Smooth muscle cell (in vitro differentiated cells): ENCODE results near the gene OR52K2. TPM values are rescaled to one million over a fixed set of nuclear protein-coding genes. Genes with fewer than 3 reads are reported as not detected.
"Not testable (repeated sequence)": the region's sequence is repeated elsewhere in the genome, so short reads cannot be mapped to it uniquely, and the experiment has no call there.

ENCODE experiments used
- DNase-seq: peaks from one replicate; lab custom pipeline; 2025; ENCODE audit not compliant: unreplicated experiment; lab: John Stamatoyannopoulos, UW
- H2AFZ ChIP-seq: fragments of 200-600 bp; sonication (generic); 2 replicates; pipeline ENCODE4 v1.6.0; 2016; ENCODE audit warnings: antibody characterized with exemption, low read depth, mild to moderate bottlenecking
- H3F3A ChIP-seq: fragments of 200-600 bp; sonication (generic); 2 replicates; pipeline ENCODE4 v1.6.0; 2017; ENCODE audit warnings: antibody characterized with exemption, low read depth
- H3K27ac ChIP-seq: fragments of 200-600 bp; sonication (generic); 2 replicates; pipeline ENCODE4 v1.5.1; 2016; ENCODE audit warnings: low read depth, mild to moderate bottlenecking
- H3K27me3 ChIP-seq: fragments of 200-600 bp; sonication (generic); 2 replicates; pipeline ENCODE4 v1.6.1; 2016; ENCODE audit warnings: low read depth, mild to moderate bottlenecking
- H3K36me3 ChIP-seq: fragments of 200-600 bp; sonication (generic); 2 replicates; pipeline ENCODE4 v1.5.1; 2016; ENCODE audit warnings: low read depth
- H3K4me1 ChIP-seq: fragments of 200-600 bp; sonication (generic); 2 replicates; pipeline ENCODE4 v1.5.1; 2016; ENCODE audit warnings: low read depth
- H3K4me2 ChIP-seq: fragments of 200-600 bp; sonication (generic); 2 replicates; pipeline ENCODE4 v1.6.0; 2016; ENCODE audit warnings: mild to moderate bottlenecking
- H3K4me3 ChIP-seq: fragments of 200-600 bp; sonication (generic); 2 replicates; pipeline ENCODE4 v1.5.1; 2016; ENCODE audit warnings: mild to moderate bottlenecking
- H3K79me2 ChIP-seq: fragments of 200-600 bp; sonication (generic); 2 replicates; pipeline ENCODE4 v1.6.0; 2016; ENCODE audit warnings: low read depth, mild to moderate bottlenecking
- H3K9ac ChIP-seq: fragments of 200-600 bp; sonication (generic); 2 replicates; pipeline ENCODE4 v1.6.0; 2016; ENCODE audit warnings: low read depth
- H3K9me3 ChIP-seq: fragments of 200-600 bp; sonication (generic); replicated peaks from 2 replicates; pipeline ENCODE4 v1.5.1; 2016; ENCODE audit warnings: low read depth
- H4K20me1 ChIP-seq: fragments of 200-600 bp; sonication (generic); 2 replicates; pipeline ENCODE4 v1.6.0; 2016; ENCODE audit warnings: low read depth
- WGBS: methylation state at CpG from one replicate; pipeline ENCODE4 v1.1.7; 2016; ENCODE audit warnings: low lambda C conversion rate; 5-methylcytosine and 5-hydroxymethylcytosine counted together
- polyA plus RNA-seq: library from polyadenylated mRNA; unstranded; fragments of >200 nt; fragmentation: Nextera tagmentation; extraction: Ambion mirVana; gene quantifications from 2 replicates; pipeline ENCODE4 v1.2.1, GENCODE V29; 2016
- total RNA-seq: library from RNA; depleted of rRNA; stranded (reverse); fragments of >200 nt; gene quantifications from 2 replicates; pipeline ENCODE4 v1.2.3, GENCODE V29; 2014
- TF ChIP-seq, protein P1 (sequence below): fragments of 200-600 bp; sonication (generic); IDR thresholded peaks from 2 replicates; pipeline ENCODE4 v1.5.1; 2017; ENCODE audit warnings: borderline replicate concordance, mild to moderate bottlenecking, antibody characterized with exemption; ENCODE audit not compliant: insufficient read depth, poor library complexity, severe bottlenecking

Gene OR52K2
- total RNA-seq (not detected in 2 replicates), polyA plus RNA-seq (not detected in 2 replicates)

DNA sequence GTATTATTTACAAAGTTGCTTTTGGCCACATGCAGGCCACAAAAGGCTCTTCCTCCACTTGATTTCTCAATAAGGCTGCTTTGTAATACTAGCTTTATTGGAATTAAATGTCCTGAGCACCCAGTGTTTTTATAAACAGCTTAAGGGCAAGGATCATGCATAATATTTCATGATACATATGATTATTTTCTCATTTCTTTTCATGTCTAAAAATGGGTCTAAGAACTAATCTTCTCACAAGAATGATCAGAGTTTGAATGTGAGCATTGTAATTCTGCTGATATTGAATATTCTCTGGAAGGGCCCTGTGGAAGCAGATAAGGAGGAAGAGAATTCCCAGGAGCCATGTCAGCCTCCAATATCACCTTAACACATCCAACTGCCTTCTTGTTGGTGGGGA, at the start of gene OR52K2:
Gene OR52K2, plus strand, starts transcription at position 301 of the 400 bp plus-strand sequence. Its CDS starts 45 bp downstream, at position 346.
- H4K20me1 ChIP-seq, result no peaks in the 10 kb centered on the region
- no peak within 1 kb of the TSS for H3K4me3 ChIP-seq
- H3K9me3 ChIP-seq, result no peaks in the 10 kb centered on the region
- no peaks in the 10 kb centered on the region for H3K36me3 ChIP-seq
- H3K4me1 ChIP-seq, result no peaks in the 10 kb centered on the region
- H3K9ac ChIP-seq, result no peak within 1 kb of the TSS
- TF ChIP-seq, protein P1, sequence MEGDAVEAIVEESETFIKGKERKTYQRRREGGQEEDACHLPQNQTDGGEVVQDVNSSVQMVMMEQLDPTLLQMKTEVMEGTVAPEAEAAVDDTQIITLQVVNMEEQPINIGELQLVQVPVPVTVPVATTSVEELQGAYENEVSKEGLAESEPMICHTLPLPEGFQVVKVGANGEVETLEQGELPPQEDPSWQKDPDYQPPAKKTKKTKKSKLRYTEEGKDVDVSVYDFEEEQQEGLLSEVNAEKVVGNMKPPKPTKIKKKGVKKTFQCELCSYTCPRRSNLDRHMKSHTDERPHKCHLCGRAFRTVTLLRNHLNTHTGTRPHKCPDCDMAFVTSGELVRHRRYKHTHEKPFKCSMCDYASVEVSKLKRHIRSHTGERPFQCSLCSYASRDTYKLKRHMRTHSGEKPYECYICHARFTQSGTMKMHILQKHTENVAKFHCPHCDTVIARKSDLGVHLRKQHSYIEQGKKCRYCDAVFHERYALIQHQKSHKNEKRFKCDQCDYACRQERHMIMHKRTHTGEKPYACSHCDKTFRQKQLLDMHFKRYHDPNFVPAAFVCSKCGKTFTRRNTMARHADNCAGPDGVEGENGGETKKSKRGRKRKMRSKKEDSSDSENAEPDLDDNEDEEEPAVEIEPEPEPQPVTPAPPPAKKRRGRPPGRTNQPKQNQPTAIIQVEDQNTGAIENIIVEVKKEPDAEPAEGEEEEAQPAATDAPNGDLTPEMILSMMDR, result no peak
- H3K4me2 ChIP-seq, result no peak within 1 kb of the TSS
- no peak for DNase-seq
- no peaks in the 10 kb centered on the region for H3F3A ChIP-seq
- no peak within 1 kb of the TSS for H2AFZ ChIP-seq
- no peak within 1 kb of the TSS for H3K27ac ChIP-seq
- no peaks in the 10 kb centered on the region for H3K27me3 ChIP-seq
- no peaks in the 10 kb centered on the region for H3K79me2 ChIP-seq

DNA sequence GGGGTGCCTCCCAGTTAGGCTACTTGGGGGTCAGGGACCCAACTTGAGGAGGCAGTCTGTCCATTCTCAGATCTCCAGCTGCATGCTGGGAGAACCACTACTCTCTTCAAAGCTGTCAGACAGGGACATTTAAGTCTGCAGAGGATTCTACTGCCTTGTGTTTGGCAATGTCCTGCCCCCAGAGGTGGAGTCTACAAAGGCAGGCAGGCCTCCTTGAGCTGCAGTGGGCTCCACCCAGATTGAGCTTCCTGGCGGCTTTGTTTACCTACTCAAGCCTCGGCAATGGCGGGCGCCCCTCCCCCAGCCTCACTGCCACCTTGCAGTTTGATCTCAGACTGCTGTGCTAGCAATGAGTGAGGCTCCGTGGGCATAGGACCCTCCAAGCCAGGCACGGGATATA, 42.9 kb upstream of the OR52K2 start:
- H3K36me3 ChIP-seq, H2AFZ ChIP-seq, H3K4me1 ChIP-seq, H4K20me1 ChIP-seq, H3K27me3 ChIP-seq, H3K9ac ChIP-seq, H3K27ac ChIP-seq, H3K79me2 ChIP-seq, DNase-seq, H3K4me3 ChIP-seq, H3K9me3 ChIP-seq, H3F3A ChIP-seq, H3K4me2 ChIP-seq: not testable (repeated sequence)
- WGBS, result 87% methylated on average over 6 of the region's 6 CpGs

DNA sequence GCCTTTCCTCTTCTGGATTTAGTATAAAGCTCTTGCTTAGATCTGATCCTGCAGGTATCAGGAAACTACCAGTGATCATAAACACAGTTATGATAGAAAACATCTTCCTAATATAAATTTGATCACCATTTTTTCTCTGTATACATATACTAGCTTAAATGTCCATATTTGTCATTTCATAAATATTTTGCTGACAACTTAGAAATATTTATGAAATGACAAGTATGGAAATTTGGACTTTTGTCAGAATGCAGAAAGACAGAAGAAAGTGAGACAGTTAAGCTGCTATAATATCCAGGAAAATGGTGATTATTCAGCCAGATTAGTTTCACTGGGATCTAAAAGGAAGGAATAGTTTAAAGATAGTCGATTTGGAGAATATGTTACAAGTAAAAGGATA, 32.8 kb upstream of the OR52K2 start:
- Histone ChIP-seq H3K27me3 (no peaks in the 10 kb centered on the region), H3K9me3 (no peaks in the 10 kb centered on the region), H3K4me2 (no peak overlapping the region), H4K20me1 (no peaks in the 10 kb centered on the region), H3K4me1 (no peaks in the 10 kb centered on the region), H2AFZ (no peak overlapping the region), H3K79me2 (no peaks in the 10 kb centered on the region), H3F3A (no peaks in the 10 kb centered on the region), H3K9ac (no peak overlapping the region), H3K27ac (no peak overlapping the region), H3K4me3 (no peak overlapping the region), H3K36me3 (no peaks in the 10 kb centered on the region)
- WGBS, result 68% methylated on average over 1 of the region's 1 CpG
- DNase-seq, result no peak
- TF ChIP-seq, protein P1, result no peak

DNA sequence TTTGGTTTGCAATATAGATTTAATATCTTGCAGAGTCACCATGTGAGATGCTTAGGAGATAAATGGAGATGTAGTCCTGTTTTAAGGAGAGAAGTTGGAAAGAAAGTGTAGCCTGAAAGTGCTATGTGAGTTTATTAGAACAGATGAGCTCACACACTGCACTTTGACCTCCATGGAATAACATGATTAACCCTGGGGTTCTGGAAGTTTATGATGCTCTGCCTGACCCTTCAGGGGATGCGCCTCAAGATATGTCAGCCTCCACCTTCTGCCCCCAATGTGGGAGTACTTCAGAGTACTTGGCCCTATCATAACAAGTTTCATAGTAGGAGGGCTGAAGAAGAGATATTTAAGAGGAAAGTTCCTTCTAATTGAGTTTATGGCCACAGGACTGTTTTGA, 32.3 kb upstream of the OR52K2 start:
- no peaks in the 10 kb centered on the region for H3K4me1 ChIP-seq
- no peaks in the 10 kb centered on the region for H3K27me3 ChIP-seq
- H3K4me3 ChIP-seq, result no peak overlapping the region
- no peak for DNase-seq
- H3K9me3 ChIP-seq, result no peaks in the 10 kb centered on the region
- no peaks in the 10 kb centered on the region for H3K36me3 ChIP-seq
- no peaks in the 10 kb centered on the region for H3K79me2 ChIP-seq
- TF ChIP-seq, protein P1, result no peak
- no peak overlapping the region for H3K4me2 ChIP-seq
- no peak overlapping the region for H3K27ac ChIP-seq
- no peak overlapping the region for H2AFZ ChIP-seq
- 95% methylated on average over 1 of the region's 1 CpG for WGBS
- H3F3A ChIP-seq, result no peaks in the 10 kb centered on the region
- no peak overlapping the region for H3K9ac ChIP-seq
- H4K20me1 ChIP-seq, result no peaks in the 10 kb centered on the region
